GM10266 (cell line): ENCODE results near the gene ZNF511.

ENCODE experiments used
- DNase-seq: peaks from one replicate; pipeline ENCODE4 v3.0.0; 2012; ENCODE audit errors: extremely low spot score
- TF ChIP-seq, protein P1 (sequence below): IDR thresholded peaks from 2 replicates; pipeline ENCODE4 v1.5.1; 2012; ENCODE audit warnings: mild to moderate bottlenecking, low read depth; ENCODE audit not compliant: control insufficient read depth, insufficient read depth; ENCODE audit errors: missing control alignments

The ZNF511 gene, protein sequence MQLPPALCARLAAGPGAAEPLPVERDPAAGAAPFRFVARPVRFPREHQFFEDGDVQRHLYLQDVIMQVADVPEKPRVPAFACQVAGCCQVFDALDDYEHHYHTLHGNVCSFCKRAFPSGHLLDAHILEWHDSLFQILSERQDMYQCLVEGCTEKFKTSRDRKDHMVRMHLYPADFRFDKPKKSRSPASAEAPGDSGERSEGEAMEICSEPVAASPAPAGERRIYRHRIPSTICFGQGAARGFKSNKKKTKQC

DNA sequence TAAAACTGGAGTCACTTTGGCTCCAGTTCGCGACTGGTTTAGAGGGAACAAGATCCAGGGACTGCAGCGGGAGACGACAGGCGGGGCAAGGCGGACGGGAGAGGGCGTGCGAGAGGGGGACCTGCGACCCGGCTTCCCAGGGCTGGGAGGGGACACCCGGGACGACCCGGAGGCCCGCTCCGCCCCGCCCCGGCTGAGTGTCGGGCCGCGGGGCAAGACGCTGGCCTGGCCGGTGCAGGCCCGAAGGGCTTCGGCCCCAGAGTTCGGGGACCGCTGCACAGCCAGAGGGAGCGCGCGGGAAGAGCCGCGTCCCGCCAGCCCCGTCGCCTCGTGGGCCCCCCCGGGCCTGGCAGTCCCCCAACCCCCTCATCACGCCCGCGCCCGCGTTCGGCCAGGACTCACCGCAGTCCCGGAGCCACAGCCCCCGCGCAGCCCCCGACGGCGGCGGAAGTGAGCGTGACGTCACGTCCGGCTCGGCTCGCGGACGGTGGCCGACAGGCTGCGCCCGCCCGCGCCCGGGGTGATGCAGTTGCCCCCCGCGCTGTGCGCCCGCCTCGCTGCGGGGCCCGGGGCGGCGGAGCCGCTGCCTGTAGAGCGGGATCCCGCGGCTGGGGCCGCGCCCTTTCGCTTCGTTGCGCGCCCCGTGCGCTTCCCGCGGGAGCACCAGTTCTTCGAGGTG, at the start of gene ZNF511, which contains the start of gene TUBGCP2:
Gene ZNF511 (plus strand): TSS at position 494 of the 679 bp plus-strand sequence. CDS start 30 bp downstream, at position 524.
Gene TUBGCP2 (minus strand): TSS at position 452 of the 679 bp plus-strand sequence. CDS start 5,931 bp downstream, outside the sequence.
- peak; percentile 93 for DNase-seq
- TF ChIP-seq, protein P1, sequence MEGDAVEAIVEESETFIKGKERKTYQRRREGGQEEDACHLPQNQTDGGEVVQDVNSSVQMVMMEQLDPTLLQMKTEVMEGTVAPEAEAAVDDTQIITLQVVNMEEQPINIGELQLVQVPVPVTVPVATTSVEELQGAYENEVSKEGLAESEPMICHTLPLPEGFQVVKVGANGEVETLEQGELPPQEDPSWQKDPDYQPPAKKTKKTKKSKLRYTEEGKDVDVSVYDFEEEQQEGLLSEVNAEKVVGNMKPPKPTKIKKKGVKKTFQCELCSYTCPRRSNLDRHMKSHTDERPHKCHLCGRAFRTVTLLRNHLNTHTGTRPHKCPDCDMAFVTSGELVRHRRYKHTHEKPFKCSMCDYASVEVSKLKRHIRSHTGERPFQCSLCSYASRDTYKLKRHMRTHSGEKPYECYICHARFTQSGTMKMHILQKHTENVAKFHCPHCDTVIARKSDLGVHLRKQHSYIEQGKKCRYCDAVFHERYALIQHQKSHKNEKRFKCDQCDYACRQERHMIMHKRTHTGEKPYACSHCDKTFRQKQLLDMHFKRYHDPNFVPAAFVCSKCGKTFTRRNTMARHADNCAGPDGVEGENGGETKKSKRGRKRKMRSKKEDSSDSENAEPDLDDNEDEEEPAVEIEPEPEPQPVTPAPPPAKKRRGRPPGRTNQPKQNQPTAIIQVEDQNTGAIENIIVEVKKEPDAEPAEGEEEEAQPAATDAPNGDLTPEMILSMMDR, result no peak

DNA sequence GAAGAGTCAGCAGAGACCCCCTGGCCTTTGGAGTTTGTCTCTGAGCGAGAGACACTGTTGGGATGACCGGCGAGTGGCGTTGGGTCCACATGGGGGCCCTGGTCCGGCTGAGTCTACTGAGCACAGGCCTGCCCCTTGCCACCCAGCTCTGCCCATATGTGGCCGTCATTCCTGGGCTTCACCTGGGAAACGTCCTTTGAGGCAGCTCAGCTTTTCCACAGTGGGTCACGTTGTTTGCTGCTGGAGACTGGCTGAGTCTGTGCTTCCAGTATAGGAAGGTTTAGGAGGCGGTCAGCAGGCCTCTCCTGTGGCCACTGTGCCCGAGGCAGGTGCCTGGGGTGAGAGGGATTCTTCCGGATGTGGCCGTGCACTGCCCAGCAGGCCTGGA, 49.1 kb upstream of the ZNF511 start:
- no peak for DNase-seq
- TF ChIP-seq, protein P1, result no peak

DNA sequence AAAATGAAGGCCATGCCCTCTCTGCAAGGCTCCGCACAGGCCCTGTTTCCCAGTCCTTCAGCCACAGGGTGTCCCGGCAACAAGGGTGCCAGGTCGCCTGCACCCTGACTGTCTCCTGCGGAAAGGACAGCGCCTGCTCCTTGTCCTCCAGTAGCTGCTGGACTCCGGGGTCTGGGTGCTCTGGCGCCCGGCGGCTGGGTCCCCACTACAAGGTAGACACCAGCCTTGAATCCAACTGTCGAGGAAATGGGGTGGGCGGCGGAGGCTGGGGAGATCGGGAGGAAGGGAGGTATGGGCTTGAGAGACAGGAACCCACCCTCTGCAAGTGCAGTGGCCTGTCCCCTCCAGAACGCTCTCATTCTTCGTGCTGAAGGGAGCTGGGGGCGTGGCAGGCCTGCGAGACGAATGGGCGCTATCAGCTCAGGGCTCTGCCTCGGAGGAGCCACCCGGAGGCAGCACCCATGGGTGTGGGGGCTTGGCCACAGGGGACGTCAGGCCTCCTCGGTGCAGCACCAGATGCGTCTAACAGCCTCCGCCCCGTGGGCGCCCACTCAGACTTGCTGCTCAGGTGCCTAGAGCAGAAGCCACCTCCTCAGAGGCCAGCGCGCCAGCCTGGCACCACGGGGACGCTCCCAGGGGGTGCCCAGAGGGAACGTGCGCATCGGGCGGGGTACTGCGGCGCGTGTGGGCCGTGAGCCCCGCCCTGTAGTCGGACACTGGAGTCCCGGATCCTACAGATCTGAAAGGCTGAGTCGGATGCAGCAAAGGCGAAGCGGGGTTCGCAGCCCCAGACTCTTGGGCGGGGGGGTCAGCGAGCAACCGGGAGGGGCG, 47.6 kb upstream of the ZNF511 start:
- TF ChIP-seq, protein P1, result no peak
- DNase-seq, result peak; percentile 83

DNA sequence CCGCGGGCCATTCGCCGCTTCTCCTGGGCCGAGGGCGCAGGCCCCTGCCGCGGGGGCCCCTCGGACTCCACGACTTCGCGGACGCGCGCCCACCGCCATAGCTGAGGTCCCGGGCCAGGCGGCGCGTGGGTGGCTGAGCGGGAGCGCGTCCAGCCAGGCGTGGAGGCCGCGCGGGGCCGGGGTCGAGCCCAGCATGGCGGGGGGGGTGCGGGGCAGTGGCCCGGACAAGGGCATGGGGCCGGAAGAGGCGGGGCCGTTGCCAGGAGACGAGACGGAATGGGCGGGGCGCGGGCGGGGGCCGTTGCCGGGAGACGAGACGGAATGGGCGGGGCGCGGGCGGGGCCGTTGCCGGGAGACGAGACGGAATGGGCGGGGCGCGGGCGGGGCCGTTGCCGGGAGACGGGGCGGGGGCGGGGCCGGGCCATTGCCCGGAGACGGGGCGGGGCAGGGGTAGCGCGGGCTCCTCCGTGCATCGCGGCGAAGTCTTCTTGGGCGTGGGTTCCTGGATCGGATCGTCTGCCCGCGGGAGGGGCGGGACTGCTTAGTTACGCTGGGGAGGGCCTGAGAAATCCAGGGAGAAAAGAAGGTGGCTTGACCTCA, 46.9 kb upstream of the ZNF511 start:
- DNase-seq, result peak; percentile 98
- TF ChIP-seq, protein P1, result no peak

DNA sequence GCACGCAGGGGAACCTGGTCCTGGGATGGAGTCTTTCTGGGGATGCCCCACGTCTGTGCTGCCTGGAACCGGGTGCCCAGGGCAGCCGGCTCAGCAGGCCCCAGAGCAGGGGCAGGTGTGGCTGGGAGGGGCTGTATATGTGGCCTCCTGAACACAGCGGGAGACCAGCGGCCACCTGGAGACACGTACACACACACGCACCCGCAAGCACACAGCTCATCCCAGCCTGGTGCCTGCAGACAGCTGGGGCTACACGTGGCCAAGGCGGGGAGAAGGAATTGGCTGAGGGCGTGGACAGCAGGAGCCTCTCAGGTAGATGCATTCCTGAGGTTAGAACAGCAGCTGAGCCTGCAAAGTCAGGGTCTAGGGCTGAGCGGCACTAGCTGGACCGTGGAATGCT, 46.0 kb upstream of the ZNF511 start:
- TF ChIP-seq, protein P1, result no peak
- DNase-seq, result no peak

DNA sequence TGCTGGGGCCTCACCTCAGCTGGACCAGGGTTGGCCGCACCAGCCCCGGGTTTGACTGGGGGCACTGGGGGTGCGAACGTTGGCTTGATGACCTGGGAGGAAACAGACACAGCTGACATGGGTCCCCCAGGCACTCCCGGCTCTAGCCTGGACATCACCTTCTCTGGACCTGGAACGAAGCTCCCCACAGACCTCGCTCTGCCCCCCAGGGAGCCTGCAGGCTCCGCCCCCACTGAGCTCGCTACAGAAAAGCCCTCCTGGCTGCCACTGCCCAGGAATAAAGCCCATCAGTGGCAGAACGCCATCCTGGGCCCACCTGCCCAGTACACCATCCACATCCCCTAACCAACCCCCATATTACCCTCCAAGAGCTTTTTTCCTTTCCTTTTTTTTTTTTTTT, 45.0 kb upstream of the ZNF511 start:
- TF ChIP-seq, protein P1, result no peak
- DNase-seq, result no peak
